GM20431 (cell line): Measurements from ENCODE around the gene TAS2R50.

ENCODE experiments used
- in situ Hi-C: fragments of 300-500 bp; cut with MseI, MboI; formaldehyde crosslinking; loops from one replicate; pipeline ENCODE4 v1.15.0; 2020; ENCODE audit warnings: low sequenced_read_pairs; ENCODE audit not compliant: unreplicated experiment

TAS2R50 gene

DNA sequence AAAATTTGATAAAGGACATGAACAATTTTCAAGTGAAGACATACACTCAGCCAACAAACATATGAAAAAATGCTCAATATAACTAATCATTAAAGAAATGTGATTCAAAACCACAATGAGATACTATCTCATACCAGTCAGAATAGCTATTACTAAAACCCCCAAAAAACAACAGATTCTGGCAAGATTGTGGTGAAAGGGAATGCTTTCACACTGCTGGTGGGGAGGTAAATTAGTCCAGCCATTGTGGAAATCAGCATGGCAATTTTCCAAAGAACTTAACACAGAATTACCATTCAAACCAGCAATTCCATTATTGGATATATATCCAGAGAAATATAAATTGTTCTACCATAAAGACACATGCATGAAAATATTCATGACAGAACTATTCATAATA lies 29.0 kb downstream of the TAS2R50 start:
- in situ Hi-C loops, result no loop called here

DNA sequence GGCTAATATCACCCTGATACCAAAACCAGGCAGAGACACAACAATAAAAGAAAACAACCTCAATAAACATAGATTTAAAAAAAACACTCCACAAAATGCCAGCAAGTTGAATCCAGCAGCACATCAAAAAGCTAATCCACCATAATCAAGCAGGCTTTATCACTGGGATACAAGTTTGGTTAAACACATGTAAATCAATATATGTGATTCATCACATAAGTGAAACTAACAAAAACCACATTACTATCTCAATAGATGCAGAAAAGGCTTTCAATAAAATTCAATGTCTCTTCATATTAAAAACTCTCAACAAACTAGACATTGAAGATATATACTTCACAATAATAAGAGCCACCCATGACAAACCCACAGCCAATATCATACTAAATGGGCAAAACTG lies 30.6 kb downstream of the TAS2R50 start:
- in situ Hi-C loops, result no loop called here

DNA sequence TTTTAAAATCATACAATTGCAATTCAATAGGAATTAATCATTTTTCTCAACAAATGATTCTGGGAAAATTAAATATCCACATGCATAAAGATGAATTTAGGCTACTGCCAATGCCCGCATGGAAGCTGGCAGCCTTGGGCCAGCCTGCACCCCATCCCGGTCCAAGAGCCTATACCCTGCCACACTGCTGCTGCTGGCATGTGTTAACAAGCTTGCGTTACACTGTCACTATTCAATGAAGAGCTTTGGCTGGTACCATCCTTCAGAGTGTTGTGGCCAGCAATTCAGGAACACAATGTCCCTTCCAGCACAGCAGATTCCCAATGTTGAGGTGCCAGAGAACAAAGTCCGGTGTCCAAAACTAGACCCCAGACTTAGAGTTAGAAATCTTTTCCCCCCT lies 34.1 kb downstream of the TAS2R50 start:
- in situ Hi-C loops, result no loop called here

DNA sequence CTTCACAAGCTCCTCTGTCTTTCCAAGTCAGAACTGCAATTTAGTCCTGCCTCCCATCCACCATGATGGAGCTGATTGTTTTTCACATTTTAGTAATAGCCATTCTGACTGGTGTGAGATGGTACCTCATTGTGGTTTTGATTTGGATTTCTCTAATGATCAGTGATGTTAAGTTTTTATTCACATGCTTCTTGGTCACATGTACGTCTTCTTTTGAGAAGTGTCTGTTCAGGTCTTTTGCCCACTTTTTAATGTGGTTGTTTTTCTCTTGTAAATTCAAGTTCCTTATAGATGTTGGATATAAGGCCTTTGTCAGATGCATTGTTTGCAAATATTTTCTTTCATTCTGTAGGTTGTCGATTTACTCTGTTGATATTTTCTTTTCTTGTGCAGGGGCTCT lies 43.5 kb downstream of the TAS2R50 start:
- in situ Hi-C loops, result no loop called here

GRCh38 chr12:10941916-10942607 lies 44.6 kb downstream of the TAS2R50 start:
- in situ Hi-C loops, result no loop called here

- in situ Hi-C loops, result no loop called here
Measured at GRCh38 chr12:10941369-10941768, 45.3 kb downstream of the TAS2R50 start.

GRCh38 chr12:10940389-10940788 lies 46.3 kb downstream of the TAS2R50 start:
- in situ Hi-C loops, result no loop called here

GRCh38 chr12:10939163-10939562 lies 47.5 kb downstream of the TAS2R50 start, which contains the start of gene TAS2R14:
TAS2R14 (minus strand) TSS chr12:10939263; CDS start chr12:10939207, 56 bp downstream.
- in situ Hi-C loops, result no loop called here

DNA sequence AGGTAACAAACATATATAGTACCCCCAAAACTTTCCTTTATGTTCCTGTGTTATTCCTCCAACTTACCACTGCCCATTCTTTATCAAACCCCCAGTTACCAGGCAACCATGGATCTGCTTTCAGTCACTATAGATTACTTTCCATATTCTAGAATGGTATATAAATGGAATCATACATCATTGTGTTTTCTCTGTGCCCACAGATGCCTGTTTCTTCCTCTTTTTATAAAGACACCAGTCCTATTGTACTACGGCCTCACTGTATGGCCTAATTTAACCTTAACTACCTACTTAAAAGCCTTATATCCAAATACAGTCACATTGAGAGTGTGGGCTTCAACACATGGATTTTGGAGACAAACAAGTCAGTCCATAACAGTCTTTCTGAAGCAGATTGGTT lies 50.2 kb downstream of the TAS2R50 start:
- in situ Hi-C loops, result no loop called here
